ENCODE data around the gene KCP. TPM values are rescaled to one million over a fixed set of nuclear protein-coding genes. Genes with fewer than 3 reads are reported as not detected.

Gene KCP
- total RNA-seq, 1 donor from 2014 or later, result 14.5 TPM

DNA sequence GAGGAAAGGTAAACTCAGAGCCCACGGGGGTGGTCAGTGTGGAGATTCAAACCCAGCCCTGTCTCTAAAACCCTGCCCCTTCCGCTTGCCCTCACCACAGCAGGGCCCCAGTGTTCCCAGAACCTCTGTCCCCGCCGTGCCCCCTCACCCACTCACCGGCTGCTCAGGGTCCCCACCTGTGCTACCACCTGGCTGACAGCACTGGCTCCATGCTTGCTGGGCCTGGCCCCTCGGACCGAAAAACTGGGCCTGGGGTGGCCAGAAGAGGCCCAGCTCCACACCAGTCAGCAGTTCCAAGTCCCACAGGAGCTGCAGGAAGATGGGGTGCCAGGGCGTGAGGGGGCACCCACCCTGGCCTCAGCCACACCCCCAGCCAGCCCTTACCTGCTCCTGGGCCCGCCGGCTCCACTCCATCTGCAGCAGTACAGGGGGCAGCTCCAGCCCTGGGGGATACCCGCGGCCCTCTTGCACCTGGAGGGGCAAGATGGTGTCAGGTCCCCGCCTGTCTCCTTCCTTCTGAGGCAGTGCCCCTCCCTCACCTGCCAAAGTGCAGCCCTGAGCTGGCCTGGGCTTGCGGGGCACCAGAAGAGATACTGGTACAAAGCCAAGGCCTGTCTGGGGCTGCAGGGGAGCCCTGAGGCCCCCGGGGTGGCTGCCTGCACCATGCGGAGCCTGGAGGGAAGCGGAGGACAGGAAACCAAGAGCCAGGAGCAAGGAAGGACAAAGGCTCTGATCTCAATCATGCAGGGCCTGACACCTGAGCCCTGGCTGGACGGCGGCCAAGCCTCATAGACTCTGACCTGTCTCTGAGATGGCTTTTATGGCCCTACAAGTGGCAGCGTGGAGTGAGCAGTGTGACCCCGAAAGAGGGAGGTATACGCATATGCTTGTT is 36.1 kb downstream of the KCP start:
- no peak for DNase-seq (ENCODE audit: low spot score)

DNA sequence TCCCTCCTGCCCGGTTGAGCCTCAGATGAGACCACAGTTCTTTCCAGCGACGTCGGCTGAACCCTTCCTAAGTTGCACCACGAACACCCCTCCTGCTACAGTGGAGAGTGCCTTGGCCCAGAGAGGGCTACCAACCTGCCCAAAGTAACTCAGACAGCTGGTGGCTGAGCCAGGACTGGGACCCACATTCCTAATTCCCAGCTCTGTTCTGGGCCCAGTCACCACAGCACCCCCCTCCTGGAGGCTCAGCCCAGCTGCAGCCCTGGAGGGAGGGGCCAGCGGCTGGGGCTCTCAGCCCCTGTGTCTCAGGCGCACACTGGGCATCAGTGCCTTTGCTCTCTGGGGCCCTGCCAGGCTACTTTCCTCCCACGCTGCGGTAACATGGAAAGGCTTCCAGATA is 37.3 kb downstream of the KCP start:
- DNase-seq (ENCODE audit: low spot score), result no peak

DNA sequence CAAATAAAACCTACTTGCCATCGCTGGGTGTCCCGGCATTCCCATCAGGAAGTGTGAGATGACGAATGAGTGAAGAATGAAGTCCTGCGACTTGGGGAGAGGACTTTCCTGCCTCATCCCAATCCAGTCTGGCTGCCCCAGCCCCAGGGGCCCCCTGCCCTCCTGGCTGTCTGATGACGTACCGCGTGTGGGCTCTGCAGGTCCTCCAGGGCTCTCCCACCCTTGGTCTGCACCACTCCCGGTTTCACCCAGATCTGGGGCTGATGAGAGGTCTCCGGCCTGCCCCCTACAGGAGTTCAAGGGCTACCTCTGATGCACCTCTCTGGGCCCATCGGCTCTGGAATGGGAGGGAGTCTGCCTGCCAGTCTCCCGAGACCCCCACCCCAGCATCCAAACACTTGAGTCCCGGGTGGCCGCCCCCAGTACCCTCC is 38.1 kb downstream of the KCP start:
- DNase-seq (ENCODE audit: low spot score), result no peak

DNA sequence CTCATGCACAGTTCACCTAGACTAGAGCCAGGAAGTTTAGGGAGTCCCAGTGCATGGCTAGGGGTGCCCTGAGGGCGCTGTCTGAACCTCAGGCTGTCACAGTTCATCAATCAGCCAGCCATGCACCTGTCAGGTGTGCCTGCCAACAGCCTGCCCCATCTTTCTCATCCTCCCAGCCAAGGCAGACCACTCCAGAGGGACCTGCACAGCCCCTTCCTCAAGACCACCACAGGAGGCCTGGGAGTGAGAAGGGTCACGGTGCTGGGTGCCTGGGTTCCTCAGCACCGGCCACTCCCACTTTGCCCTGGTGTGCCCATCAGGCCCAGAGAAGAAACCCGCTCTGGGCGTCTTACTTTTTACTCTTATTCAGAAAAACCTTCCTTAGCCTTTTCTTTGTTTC is 39.5 kb downstream of the KCP start:
- no peak for DNase-seq (ENCODE audit: low spot score)

DNA sequence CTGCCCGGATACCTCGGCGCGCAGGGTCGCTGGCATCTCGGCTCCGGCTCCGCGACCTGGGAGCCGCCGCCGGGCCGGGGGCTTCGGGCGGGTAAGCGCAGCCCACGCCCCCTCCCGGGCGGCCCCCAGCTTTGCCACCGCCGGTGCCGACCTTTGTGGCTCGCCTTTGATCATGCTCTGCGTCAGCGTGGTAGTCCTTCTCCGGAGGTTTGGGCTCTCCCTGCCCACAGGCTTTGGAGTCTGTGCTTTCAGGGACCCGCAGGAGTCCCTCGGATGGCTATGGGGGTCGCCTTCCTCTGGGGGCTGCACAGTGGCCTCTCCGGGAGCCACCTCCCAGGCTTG is 40.6 kb downstream of the KCP start:
- DNase-seq (ENCODE audit: low spot score), result no peak

DNA sequence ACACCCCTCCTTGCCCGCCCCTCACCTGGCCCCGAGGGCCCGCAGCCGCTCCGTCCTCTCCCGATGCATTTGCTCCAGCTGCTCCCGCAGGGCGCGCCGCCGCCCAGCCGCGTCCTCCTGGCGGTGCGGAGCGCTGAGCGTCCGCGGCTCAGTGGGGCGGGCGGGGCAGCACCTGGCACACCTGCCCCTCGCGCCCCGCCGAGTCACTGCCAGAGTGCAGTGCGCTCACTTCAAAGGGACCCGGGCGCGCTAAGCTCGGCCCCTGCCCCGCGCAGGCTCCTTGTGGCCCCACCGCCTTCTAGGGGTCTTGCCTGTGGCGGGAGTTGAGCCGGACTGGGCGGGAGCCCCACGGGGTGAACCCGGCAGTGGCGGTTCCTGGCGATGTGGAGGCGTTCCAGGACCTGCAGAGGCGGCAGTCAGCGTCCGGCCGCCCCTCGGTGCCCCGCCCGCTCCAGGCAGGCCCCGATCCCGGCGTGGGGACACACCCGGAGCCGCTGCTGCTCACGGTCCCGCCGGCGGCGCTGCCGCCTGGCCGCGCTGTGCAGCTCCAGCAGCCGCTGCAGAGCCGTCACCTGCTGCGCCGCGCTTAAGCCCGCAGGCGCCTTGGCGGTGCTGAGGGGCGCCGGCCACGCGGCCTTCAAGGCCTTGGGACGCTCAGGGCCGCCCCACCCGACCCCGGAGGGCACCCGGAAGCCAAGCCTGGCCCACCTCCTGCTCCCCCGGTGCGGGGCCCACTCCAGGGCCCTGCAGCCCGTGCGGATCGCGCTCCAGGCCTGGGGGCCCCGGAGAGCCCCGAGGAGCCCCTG is 41.2 kb downstream of the KCP start:
- peak; percentile 65 for DNase-seq (ENCODE audit: low spot score)

DNA sequence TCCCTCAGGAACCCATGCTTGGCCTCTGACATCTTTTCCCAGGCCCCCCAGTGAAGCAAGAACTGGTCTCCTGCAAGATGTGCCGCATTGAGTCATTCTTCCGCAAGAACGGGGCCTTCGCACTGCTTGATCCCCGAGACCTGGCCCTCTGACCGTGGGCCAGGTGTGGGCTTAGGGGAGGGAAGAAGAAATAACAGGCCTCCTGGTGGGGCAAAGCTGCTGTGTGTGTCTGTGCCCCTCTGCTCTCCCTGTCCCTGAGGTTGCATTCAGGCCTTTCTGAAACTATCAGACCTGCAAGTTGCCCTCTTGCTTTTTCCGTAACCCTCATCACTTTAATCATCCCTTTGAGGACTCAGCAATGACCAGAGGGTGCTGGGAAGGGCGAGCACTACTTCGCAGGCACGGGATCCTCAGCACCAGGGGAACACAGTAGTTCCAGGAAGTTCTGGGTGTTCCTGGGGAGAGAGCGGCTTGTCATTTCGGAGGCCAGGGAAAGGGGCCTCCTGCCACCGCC is 41.8 kb downstream of the KCP start:
- DNase-seq (ENCODE audit: low spot score), result no peak

DNA sequence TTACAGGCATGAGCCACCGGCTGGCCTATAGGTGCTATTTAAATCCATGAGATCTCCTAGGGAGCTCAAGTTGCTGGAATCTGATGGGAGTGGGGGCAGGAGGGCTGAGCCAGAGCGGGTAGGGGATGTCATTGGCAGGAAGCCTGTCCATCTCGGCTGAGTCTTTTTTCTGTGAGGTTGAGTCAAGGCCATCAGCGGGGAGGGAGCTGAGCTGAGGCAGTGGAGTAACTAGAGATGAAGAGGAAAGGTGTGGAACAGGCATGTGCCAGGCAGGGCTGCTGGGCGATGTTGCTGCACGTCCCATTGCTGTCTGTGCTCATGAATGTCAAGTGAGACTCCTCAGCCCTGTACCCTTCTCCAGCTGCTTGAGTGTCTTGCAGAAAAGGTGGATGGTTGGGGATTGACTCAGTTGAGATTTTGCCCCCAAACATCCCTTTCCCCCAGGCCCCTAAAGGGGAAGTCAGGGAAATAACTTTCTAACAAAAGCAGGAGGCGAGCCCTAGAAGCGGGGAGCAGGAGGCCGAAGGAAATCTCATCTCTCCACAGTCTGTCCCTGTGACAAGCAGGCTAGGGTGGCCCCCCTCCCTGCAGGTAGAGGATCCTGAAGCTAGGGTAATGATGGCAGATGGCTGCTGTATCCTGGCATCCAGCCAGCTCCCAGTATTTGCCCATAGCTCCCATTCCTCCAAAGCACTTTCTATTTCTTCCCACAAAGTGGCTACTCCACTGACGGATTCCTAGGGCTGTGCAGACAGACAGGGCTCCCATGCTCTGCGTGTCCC is 42.5 kb downstream of the KCP start:
- no peak for DNase-seq (ENCODE audit: low spot score)

DNA sequence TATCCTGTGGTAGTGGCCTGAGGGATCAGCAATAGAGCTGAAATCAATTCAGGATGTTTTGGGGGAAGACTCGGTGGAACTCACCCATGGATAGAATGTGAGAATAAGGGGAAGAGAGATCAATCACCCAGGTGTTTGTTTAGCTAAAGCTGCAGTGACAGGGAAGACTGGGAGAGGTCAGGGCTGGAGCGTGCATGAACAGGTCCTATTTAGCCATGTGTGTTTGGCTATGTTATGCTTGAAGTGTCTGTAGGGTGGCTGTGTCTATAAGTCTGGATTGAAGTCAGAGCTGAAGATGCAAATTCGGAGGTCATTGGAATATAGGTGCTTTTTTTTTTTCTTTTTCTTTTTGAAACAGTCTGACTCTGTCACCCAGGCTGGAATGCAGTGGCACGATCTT is 43.3 kb downstream of the KCP start:
- no peak for DNase-seq (ENCODE audit: low spot score)

DNA sequence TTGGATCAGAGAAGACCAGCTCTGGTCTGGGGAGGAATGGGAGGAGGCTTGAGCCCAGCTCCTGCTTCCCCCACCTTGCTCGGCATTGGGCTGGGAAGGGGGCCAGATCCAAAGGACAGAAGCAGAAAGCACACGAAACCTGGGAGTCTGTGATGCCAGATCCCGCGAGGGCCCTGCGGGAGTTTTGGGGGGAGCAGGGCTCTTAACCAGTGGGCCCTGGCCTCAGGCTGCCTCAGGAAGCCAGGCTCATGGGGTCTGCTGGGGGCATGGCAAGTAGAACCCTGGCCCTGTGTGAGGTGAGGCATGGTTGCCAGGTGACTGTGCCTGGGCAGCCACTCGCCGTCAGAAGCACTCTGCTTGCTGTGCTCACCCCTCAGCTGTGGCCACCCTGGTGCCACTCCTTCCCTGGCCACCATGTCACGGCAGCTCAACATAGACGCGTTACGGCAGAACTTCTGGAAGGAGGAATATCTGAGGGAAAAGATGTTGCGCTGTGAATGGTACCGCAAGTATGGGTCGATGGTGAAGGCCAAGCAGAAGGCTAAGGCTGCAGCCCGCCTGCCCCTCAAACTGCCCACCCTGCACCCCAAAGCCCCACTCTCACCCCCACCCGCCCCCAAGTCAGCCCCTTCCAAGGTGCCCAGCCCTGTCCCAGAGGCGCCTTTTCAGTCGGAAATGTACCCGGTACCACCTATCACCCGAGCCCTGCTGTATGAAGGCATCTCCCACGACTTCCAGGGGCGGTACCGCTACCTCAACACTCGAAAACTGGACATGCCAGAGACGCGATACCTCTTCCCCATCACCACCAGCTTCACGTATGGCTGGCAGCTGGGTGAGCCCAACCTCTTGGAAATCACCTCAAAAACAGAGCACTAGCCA is 44.3 kb downstream of the KCP start:
- no peak for DNase-seq (ENCODE audit: low spot score)

DNA sequence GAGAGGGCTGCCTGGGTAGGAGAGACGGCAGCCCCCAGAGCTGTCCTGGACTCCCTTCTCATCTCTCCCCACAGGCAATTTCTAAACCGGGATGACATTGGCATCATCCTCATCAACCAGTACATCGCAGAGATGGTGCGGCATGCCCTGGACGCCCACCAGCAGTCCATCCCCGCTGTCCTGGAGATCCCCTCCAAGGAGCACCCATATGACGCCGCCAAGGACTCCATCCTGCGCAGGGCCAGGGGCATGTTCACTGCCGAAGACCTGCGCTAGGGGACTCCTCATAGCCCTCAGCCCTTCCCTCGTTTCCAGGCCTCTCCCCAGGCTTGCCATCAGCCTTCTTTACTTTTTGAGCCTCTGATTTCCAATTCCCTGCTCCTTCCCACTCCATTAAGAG is 45.2 kb downstream of the KCP start:
- DNase-seq (ENCODE audit: low spot score), result no peak

DNA sequence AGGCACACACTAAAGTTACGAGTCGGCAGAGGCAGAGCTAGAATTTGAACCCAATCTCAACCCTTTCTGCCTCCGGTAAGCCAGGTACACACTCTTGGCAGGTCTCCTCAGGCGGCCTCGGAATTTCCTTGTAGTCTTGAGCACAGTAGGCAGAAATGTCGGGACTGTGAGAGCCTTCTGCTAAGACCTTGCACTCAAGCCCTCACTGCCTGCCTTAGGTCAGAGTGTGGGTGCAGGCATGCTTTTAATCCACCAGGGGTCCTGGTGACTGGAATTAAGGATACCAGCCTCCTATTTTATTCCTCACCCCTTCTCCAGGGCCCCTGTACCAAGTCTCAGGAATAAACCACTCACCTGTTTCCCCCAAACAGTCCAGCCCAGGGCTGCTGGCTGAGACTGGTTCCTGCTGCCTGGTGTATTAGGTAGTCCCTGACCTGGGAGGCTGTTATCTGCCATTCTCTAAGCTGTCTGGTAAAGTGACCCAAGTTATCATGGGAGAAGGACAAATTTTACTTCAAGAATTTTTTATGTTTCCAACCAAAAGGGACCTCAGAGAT is 47.0 kb downstream of the KCP start:
- no peak for DNase-seq (ENCODE audit: low spot score)

DNA sequence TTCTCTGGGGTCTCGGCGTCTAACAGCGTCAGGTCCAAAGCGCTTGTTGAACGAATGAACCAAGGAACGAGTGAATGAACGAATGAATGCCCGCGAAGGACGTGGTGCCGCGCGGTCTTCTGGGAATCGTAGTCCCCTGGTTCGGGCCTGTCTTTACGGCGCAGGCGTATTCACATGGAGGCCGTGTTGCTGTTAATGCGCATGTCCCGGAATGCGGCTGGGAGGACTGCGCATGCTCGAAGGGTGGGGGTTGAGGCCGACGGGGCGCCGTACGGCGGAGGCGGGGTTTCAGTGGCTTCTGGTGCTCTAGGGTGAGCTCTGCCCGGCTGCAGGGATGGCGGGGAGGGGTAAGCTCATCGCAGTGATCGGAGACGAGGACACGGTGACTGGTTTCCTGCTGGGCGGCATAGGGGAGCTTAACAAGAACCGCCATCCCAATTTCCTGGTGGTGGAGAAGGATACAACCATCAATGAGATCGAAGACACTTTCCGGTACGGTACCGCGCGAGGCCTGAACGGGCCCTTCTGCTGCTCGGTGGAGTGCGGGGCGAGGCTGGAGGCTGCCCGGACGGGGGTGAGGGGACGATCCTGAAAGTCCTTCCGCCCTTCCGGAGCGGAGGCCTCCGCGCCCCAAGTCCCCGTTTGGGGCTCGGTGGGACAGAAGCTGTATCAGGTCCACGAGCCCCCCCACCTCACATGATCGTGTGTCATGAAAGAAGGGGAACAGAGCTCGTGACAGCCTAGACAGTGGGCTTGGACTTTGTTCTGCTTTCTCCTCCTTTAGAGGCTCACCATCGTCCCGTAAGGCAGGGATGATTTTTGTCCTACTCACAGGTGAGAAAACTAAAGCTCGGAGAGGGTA is 47.7 kb downstream of the KCP start, which contains the start of gene ATP6V1F:
ATP6V1F (plus strand) TSS at position 286 of the 862 bp plus-strand sequence; CDS start at position 335, 49 bp downstream.
- DNase-seq (ENCODE audit: low spot score), result peak; percentile 99

DNA sequence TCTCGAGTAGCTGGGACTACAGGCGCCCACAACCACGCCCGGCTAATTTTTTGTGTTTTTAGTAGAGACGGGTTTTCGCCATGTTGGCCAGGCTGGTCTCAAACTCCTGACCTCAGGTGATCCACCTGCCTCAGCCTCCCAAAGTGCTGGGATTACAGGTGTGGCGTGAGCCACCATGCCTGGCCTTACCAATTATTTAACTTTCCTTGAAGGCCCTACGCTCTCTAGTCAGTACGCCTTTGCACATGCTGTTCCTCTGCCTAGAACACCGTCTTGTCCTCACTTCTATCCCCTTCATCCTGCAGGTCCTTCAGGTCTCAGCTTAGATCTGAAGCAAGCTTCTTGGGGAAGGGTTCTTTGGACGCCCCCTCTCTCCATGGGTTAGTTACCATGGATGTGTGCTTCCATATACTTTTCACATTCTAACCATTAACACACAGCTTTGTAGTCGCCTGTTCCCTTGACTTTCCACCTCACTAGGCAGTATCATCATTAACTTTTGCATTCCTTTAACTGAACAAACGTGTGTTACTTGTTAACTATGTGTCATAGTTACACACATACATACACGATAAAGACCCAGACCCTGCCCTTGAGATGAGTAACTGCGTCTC is 48.4 kb downstream of the KCP start:
- DNase-seq (ENCODE audit: low spot score), result no peak

DNA sequence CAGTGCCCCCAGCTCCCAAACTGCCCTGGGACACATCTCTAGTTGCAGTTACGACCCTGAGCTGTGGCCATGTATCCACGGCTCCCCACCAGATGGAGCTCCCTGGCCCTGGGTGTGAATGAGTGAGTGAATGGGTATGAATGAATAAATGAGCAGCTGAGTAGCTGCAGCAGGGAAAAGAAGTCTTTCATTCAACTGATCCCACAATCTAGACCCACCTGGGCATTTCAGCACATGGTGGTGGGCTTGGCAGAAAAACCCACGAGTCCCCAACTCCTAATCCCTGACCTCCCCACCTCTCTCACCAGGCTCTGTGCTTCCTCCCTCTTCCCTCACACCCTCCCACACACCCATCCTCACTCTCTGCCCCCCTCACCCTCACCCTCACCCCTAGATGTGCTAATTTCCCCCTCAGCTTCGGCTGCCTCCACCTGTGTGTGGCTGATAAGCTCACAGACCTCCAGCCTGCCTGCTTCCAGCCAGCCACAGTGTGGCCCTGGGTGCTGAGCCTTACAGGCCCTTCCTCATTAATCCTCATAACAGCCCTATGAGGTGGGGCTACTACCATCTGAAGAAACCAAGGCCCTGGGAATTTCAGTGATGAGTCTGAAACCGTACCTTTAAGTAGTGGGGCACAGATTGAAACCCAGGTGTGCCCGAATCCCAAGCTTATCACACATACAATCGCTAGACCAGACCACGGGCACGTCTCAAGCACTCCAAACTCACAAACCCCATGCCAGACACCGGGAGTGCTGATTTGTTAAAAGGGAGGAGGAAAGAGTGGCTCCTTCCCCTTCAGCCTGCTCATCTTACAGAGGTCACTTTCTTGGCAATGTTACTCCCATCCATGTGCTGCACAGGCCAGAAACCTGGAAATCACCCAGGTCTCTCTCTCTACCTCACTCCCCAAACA is 50.1 kb downstream of the KCP start:
- no peak for DNase-seq (ENCODE audit: low spot score)

DNA sequence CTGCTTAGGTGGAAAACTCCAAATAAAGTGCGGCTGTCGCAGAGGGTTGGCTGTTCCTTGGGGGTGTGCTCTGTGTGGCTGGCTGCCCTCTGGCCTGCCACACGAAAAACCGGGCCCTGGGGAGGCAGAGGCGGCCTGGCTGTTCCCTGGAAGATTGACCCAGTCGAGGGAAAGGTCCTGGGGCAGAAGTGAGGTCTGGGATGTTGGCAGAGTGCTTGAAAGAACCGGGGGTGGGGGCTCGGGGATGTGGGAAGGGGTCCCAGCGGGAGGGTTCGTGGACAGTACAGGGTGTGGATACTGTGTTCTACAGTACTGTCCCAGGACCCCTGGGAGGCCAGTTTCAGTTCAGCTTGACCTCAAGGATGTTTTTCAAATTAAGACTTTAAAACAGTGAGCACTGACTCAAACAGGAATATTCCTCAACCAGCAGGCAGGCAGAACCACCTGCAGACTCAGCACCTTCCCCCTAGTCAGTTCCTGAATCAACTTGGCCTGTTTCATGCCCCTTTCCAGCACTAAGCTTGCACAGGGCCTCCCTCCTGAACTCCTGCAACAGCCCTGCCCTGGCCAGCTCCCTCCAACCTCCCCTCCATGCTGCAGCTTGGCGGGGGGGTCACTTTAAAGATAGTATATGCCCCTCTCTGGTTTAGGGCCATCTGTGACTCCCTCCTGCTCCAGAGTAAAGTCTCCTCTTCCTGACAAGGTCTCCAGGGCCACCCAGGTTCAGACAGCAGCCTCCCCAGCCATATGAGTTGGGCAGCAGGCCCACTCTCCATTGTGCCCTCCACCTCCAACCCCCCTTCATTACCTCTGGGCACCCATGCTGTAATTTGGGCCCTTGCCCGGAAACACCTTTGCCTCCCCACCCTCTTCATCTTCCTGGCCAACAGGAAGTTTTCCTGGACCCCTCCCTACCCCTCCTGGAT is 51.0 kb downstream of the KCP start:
- DNase-seq (ENCODE audit: low spot score), result no peak

Measured in ureter (tissue), 1 donor.